ENCODE results near the gene DACT3. TPM values are rescaled to one million over a fixed set of nuclear protein-coding genes. Genes with fewer than 3 reads are reported as not detected.

DACT3 gene
- polyA plus RNA-seq, 1 donor from 2014 or later, result not detected

Other genes starting within 250 kb of the DACT3 start
- gene CCDC8, start 247.6 kb downstream of the DACT3 start, polyA plus RNA-seq, result not detected
- not detected for gene PNMA8C, start 232.2 kb downstream of the DACT3 start, polyA plus RNA-seq
- gene PNMA8A, start 189.6 kb downstream of the DACT3 start, polyA plus RNA-seq, result not detected
- gene PNMA8B, start 165.3 kb downstream of the DACT3 start, polyA plus RNA-seq, result not detected
- gene CALM3, start 59.9 kb downstream of the DACT3 start, polyA plus RNA-seq, result 81.2 TPM
- gene PTGIR, start 36.1 kb downstream of the DACT3 start, polyA plus RNA-seq, result 0.21 TPM
- gene GNG8, start 25.0 kb downstream of the DACT3 start, polyA plus RNA-seq, result not detected
- gene PRKD2, start 55.9 kb upstream of the DACT3 start, polyA plus RNA-seq, result 143 TPM
- 5.9 TPM for gene FKRP, start 84.9 kb upstream of the DACT3 start, polyA plus RNA-seq
- gene STRN4, start 85.3 kb upstream of the DACT3 start, polyA plus RNA-seq, result 33.3 TPM
- gene SLC1A5, start 127.4 kb upstream of the DACT3 start, polyA plus RNA-seq, result 38.2 TPM
- gene AP2S1, start 189.7 kb upstream of the DACT3 start, polyA plus RNA-seq, result 76.8 TPM
- 4.4 TPM for gene ARHGAP35, start 199.8 kb upstream of the DACT3 start, polyA plus RNA-seq